ENCODE measurements around the gene PLEKHA6.

DNA sequence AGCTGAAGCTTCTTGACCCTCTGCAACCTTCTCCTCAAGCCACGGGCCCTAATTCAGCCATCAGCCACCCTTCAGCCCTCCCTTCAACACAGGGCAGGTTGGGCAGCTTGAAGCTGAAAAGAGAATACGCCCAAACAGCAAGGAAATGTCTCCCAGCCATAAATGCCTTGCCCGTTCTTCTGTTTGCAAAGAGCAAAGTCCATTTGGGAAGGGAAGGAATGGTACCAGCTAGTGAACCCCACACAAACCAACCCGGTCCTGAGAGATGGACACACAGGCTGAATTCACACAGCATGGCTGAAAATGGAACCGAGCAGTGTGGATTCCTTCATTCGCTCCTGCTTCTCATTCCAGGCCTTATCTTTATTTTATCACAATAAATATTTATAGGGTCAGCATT lies 11.5 kb downstream of the PLEKHA6 start:
- TF ChIP-seq POLR2A (IDR thresholded peaks at IDR 0.05) (no peak), CTCF (IDR thresholded peaks at IDR 0.05) (no peak)
